ENCODE results near the gene TAF8.

DNA sequence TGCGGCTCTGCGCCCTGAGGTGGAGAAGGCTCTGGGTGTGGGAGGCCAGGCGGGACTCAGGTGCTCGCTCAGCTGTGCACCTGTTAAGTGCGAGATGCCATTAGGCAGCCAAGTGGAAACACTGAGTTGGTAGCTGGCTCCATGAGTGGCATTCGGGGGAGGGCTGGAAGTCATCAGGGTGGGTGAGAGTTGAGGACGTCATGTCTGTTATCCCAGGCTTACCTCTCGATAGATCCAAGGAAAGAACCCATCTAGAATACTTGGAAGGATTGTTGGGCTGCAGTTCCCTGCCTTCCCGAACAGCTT, 41.3 kb downstream of the TAF8 start:
- TF ChIP-seq, protein P1, sequence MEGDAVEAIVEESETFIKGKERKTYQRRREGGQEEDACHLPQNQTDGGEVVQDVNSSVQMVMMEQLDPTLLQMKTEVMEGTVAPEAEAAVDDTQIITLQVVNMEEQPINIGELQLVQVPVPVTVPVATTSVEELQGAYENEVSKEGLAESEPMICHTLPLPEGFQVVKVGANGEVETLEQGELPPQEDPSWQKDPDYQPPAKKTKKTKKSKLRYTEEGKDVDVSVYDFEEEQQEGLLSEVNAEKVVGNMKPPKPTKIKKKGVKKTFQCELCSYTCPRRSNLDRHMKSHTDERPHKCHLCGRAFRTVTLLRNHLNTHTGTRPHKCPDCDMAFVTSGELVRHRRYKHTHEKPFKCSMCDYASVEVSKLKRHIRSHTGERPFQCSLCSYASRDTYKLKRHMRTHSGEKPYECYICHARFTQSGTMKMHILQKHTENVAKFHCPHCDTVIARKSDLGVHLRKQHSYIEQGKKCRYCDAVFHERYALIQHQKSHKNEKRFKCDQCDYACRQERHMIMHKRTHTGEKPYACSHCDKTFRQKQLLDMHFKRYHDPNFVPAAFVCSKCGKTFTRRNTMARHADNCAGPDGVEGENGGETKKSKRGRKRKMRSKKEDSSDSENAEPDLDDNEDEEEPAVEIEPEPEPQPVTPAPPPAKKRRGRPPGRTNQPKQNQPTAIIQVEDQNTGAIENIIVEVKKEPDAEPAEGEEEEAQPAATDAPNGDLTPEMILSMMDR (IDR thresholded peaks at IDR 0.05), result no peak
- TF ChIP-seq POLR2A (IDR thresholded peaks at IDR 0.05), result no peak
